Loucy (cell line): ENCODE measurements around the gene DCP1B.

Source experiments
- CTCF ChIP-seq: fragments of 200-600 bp; sonication (generic); conservative IDR thresholded peaks from 2 replicates; pipeline ENCODE4 v1.5.1; 2014; ENCODE audit warnings: mild to moderate bottlenecking, antibody characterized with exemption, low read length
- EZH2phosphoT487 ChIP-seq: fragments of 200-600 bp; IDR thresholded peaks from 2 replicates; pipeline ENCODE4 v1.6.1; 2018; ENCODE audit warnings: antibody characterized with exemption, mild to moderate bottlenecking, moderate library complexity, borderline replicate concordance

DNA sequence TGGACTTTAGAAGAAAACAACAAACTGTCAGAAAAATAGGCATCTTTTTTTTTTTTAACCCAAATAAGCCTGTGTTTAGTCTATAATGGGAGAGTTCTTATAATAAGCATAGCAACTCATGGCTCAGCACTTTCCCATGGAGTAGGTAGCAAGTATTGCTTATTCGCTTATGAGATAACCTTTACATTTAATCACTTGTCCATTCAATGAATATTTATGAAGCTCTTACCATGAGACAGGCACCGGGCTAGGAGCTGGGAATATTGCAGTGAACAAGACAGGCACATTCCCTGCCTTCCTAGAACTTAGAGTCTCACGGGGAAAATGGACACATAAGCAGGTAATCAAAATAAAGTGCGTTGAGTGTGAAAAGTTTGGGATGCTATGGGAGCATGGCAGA is 10.0 kb upstream of the DCP1B start:
- TF ChIP-seq CTCF (no peak), EZH2phosphoT487 (no peak)
